GM19467 (cell line): ENCODE results near the gene SIPA1L3.

Experiments
- ATAC-seq: cut with Tn5 transposase; IDR thresholded peaks from one replicate; pipeline ENCODE4 v1.9.1; 2021; ENCODE audit warnings: mild to moderate bottlenecking, moderate library complexity; ENCODE audit not compliant: unreplicated experiment

SIPA1L3 gene

GRCh38 chr19:38036707-38037611, 130.0 kb downstream of the SIPA1L3 start:
- no peak for ATAC-seq

GRCh38 chr19:38039966-38040365, 133.0 kb downstream of the SIPA1L3 start:
- ATAC-seq = no peak

GRCh38 chr19:38042132-38042531, 135.1 kb downstream of the SIPA1L3 start:
- ATAC-seq = no peak

- no peak for ATAC-seq
Measured at GRCh38 chr19:38043649-38044144, 136.7 kb downstream of the SIPA1L3 start.

- ATAC-seq = no peak
Measured at GRCh38 chr19:38044267-38045111, 137.5 kb downstream of the SIPA1L3 start.

GRCh38 chr19:38045554-38046253, 138.7 kb downstream of the SIPA1L3 start:
- no peak for ATAC-seq

- peak; percentile 33 for ATAC-seq
Measured at GRCh38 chr19:38046254-38047048, 139.4 kb downstream of the SIPA1L3 start.

GRCh38 chr19:38047049-38047438, 140.0 kb downstream of the SIPA1L3 start:
- ATAC-seq = no peak

- ATAC-seq = no peak
Measured at GRCh38 chr19:38047641-38048040, 140.6 kb downstream of the SIPA1L3 start.

- ATAC-seq = peak; percentile 41
Measured at GRCh38 chr19:38049105-38049649, 142.2 kb downstream of the SIPA1L3 start.

GRCh38 chr19:38055010-38055409, 148.0 kb downstream of the SIPA1L3 start:
- ATAC-seq = no peak

- ATAC-seq = no peak
Measured at GRCh38 chr19:38055655-38056521, 148.9 kb downstream of the SIPA1L3 start.

- ATAC-seq = no peak
Measured at GRCh38 chr19:38056646-38057045, 149.6 kb downstream of the SIPA1L3 start.

- no peak for ATAC-seq
Measured at GRCh38 chr19:38057959-38058690, 151.1 kb downstream of the SIPA1L3 start.

GRCh38 chr19:38059897-38060296, 152.9 kb downstream of the SIPA1L3 start:
- ATAC-seq = no peak

GRCh38 chr19:38060331-38060730, 153.3 kb downstream of the SIPA1L3 start:
- ATAC-seq = no peak

GRCh38 chr19:38061294-38061693, 154.3 kb downstream of the SIPA1L3 start:
- no peak for ATAC-seq
